ENCODE measurements around the gene UQCC2. TPM values are rescaled to one million over a fixed set of nuclear protein-coding genes. Genes with fewer than 3 reads are reported as not detected.

Gene UQCC2
- total RNA-seq, 2 donors from 2014 or later: 44.9 to 53.1 TPM

- no peaks in the 10 kb centered on the region for H3K9me3 Mint-ChIP-seq
- DNase-seq (ENCODE audit: low spot score) (no peak), ATAC-seq (no peak)
- no peak overlapping the region for H3K27ac Mint-ChIP-seq
- peaks cover 0 to 5% of the 10 kb centered on the region in 2 donors for H3K27me3 Mint-ChIP-seq
- H3K36me3 Mint-ChIP-seq: peaks cover 11% of the 10 kb centered on the region
- H3K4me3 Mint-ChIP-seq: no peak overlapping the region
- peaks cover 18 to 23% of the 10 kb centered on the region in 2 donors for H3K4me1 Mint-ChIP-seq (ENCODE audit: low read depth in 2 of 2)
These were observed 3.0 kb upstream of the UQCC2 start for GRCh38 chr6:33714385-33715040.

- ATAC-seq (no peak), DNase-seq (ENCODE audit: low spot score) (no peak)
- Mint-ChIP-seq H3K9me3 (no peaks in the 10 kb centered on the region), H3K27ac (no peak overlapping the region), H3K36me3 (peaks cover 16% of the 10 kb centered on the region), H3K27me3 (no peaks in the 10 kb centered on the region), H3K4me3 (no peak overlapping the region), H3K4me1 (ENCODE audit: low read depth in 2 of 2) (peaks cover 22 to 31% of the 10 kb centered on the region in 2 donors)
These were observed 2.3 kb upstream of the UQCC2 start for GRCh38 chr6:33713786-33714185.

- Mint-ChIP-seq H3K27ac (peak overlapping the region in 1 of 2 donors; percentile 99), H3K36me3 (peaks cover 16% of the 10 kb centered on the region), H3K4me3 (no peak overlapping the region), H3K27me3 (no peaks in the 10 kb centered on the region), H3K9me3 (no peaks in the 10 kb centered on the region), H3K4me1 (ENCODE audit: low read depth in 2 of 2) (peaks cover 22 to 36% of the 10 kb centered on the region in 2 donors)
- ATAC-seq: no peak
- no peak for DNase-seq (ENCODE audit: low spot score)
These were observed 1.4 kb upstream of the UQCC2 start for GRCh38 chr6:33712914-33713313.

GRCh38 chr6:33710296-33711121 lies 991 bp downstream of the UQCC2 start:
- no peak for DNase-seq (ENCODE audit: low spot score)
- H3K27me3 Mint-ChIP-seq: no peaks in the 10 kb centered on the region
- H3K27ac Mint-ChIP-seq: peak overlapping the region; percentile 98 to 99
- peaks cover 16% of the 10 kb centered on the region for H3K36me3 Mint-ChIP-seq
- ATAC-seq: no peak
- no peaks in the 10 kb centered on the region for H3K9me3 Mint-ChIP-seq
- H3K4me1 Mint-ChIP-seq (ENCODE audit: low read depth in 2 of 2): peaks cover 22 to 40% of the 10 kb centered on the region in 2 donors
- H3K4me3 Mint-ChIP-seq: peak overlapping the region; percentile 96

- no peak for DNase-seq (ENCODE audit: low spot score)
- no peaks in the 10 kb centered on the region for H3K27me3 Mint-ChIP-seq
- peak overlapping the region; percentile 96 for H3K4me3 Mint-ChIP-seq
- no peak for ATAC-seq
- peaks cover 22 to 40% of the 10 kb centered on the region in 2 donors for H3K4me1 Mint-ChIP-seq (ENCODE audit: low read depth in 2 of 2)
- H3K9me3 Mint-ChIP-seq: no peaks in the 10 kb centered on the region
- H3K27ac Mint-ChIP-seq: peak overlapping the region; percentile 98 to 99
- H3K36me3 Mint-ChIP-seq: peaks cover 16% of the 10 kb centered on the region
These were observed 1.8 kb downstream of the UQCC2 start for GRCh38 chr6:33709605-33710295.

GRCh38 chr6:33708516-33709204 lies 2.8 kb downstream of the UQCC2 start:
- Mint-ChIP-seq H3K4me3 (no peak overlapping the region), H3K27ac (no peak overlapping the region), H3K36me3 (peaks cover 16% of the 10 kb centered on the region), H3K27me3 (no peaks in the 10 kb centered on the region), H3K9me3 (no peaks in the 10 kb centered on the region), H3K4me1 (ENCODE audit: low read depth in 2 of 2) (peaks cover 22 to 40% of the 10 kb centered on the region in 2 donors)
- DNase-seq (ENCODE audit: low spot score) (no peak), ATAC-seq (no peak)

GRCh38 chr6:33707771-33708170 lies 3.7 kb downstream of the UQCC2 start:
- Mint-ChIP-seq H3K27me3 (no peaks in the 10 kb centered on the region), H3K4me1 (ENCODE audit: low read depth in 2 of 2) (peaks cover 22 to 40% of the 10 kb centered on the region in 2 donors), H3K36me3 (peaks cover 16% of the 10 kb centered on the region), H3K9me3 (no peaks in the 10 kb centered on the region), H3K4me3 (no peak overlapping the region), H3K27ac (no peak overlapping the region)
- DNase-seq (ENCODE audit: low spot score): no peak
- no peak for ATAC-seq

GRCh38 chr6:33705955-33706725 lies 5.4 kb downstream of the UQCC2 start:
- no peak for DNase-seq (ENCODE audit: low spot score)
- H3K4me1 Mint-ChIP-seq (ENCODE audit: low read depth in 2 of 2): peaks cover 25 to 31% of the 10 kb centered on the region in 2 donors
- ATAC-seq: no peak
- no peaks in the 10 kb centered on the region for H3K27me3 Mint-ChIP-seq
- no peak overlapping the region for H3K4me3 Mint-ChIP-seq
- H3K27ac Mint-ChIP-seq: no peak overlapping the region
- H3K9me3 Mint-ChIP-seq: no peaks in the 10 kb centered on the region
- peaks cover 16% of the 10 kb centered on the region for H3K36me3 Mint-ChIP-seq

GRCh38 chr6:33705268-33705885 lies 6.1 kb downstream of the UQCC2 start:
- H3K27me3 Mint-ChIP-seq: no peaks in the 10 kb centered on the region
- DNase-seq (ENCODE audit: low spot score): no peak
- H3K27ac Mint-ChIP-seq: peak overlapping the region in 1 of 2 donors; percentile 27
- ATAC-seq: no peak
- no peak overlapping the region for H3K4me3 Mint-ChIP-seq
- peaks cover 21 to 26% of the 10 kb centered on the region in 2 donors for H3K4me1 Mint-ChIP-seq (ENCODE audit: low read depth in 2 of 2)
- H3K36me3 Mint-ChIP-seq: peaks cover 13% of the 10 kb centered on the region
- H3K9me3 Mint-ChIP-seq: no peaks in the 10 kb centered on the region

- Mint-ChIP-seq H3K4me1 (ENCODE audit: low read depth in 2 of 2) (peaks cover 17 to 22% of the 10 kb centered on the region in 2 donors), H3K9me3 (no peaks in the 10 kb centered on the region), H3K4me3 (no peak overlapping the region), H3K36me3 (peaks cover 6% of the 10 kb centered on the region), H3K27me3 (no peaks in the 10 kb centered on the region), H3K27ac (peak overlapping the region in 1 of 2 donors; percentile 27)
- ATAC-seq (no peak), DNase-seq (ENCODE audit: low spot score) (no peak)
These were observed 7.1 kb downstream of the UQCC2 start for GRCh38 chr6:33704215-33705066.

GRCh38 chr6:33702345-33702977 lies 9.0 kb downstream of the UQCC2 start:
- ATAC-seq (peak; percentile 49 to 68), DNase-seq (ENCODE audit: low spot score) (no peak)
- no peak overlapping the region for H3K27ac Mint-ChIP-seq
- H3K36me3 Mint-ChIP-seq: no peaks in the 10 kb centered on the region
- H3K4me1 Mint-ChIP-seq (ENCODE audit: low read depth in 2 of 2): peaks cover 6 to 13% of the 10 kb centered on the region in 2 donors
- H3K4me3 Mint-ChIP-seq: no peak overlapping the region
- H3K27me3 Mint-ChIP-seq: no peaks in the 10 kb centered on the region
- no peaks in the 10 kb centered on the region for H3K9me3 Mint-ChIP-seq
